Endothelial cell (in vitro differentiated cells): ENCODE measurements around the gene HEBP2. TPM values are rescaled to one million over a fixed set of nuclear protein-coding genes. Genes with fewer than 3 reads are reported as not detected.

Source experiments
- DNase-seq: peaks from one replicate; pipeline ENCODE4 v3.0.0; 2021; ENCODE audit warnings: low spot score
- H3K27ac Mint-ChIP-seq: one replicate; pipeline ENCODE4 v1.8.0; 2021; ENCODE audit warnings: mixed read lengths, inconsistent platforms; ENCODE audit not compliant: unreplicated experiment
- H3K27me3 Mint-ChIP-seq: one replicate; pipeline ENCODE4 v1.8.0; 2021; ENCODE audit warnings: mild to moderate bottlenecking, moderate library complexity, mixed read lengths, inconsistent platforms; ENCODE audit not compliant: unreplicated experiment
- H3K36me3 Mint-ChIP-seq: one replicate; pipeline ENCODE4 v1.8.0; 2021; ENCODE audit warnings: mild to moderate bottlenecking, low read depth, mixed read lengths, inconsistent platforms; ENCODE audit not compliant: unreplicated experiment
- H3K4me1 Mint-ChIP-seq: one replicate; pipeline ENCODE4 v1.8.0; 2021; ENCODE audit warnings: mild to moderate bottlenecking, mixed read lengths, inconsistent platforms; ENCODE audit not compliant: unreplicated experiment
- H3K4me3 Mint-ChIP-seq: one replicate; pipeline ENCODE4 v1.8.0; 2021; ENCODE audit warnings: mild to moderate bottlenecking, mixed read lengths, inconsistent platforms; ENCODE audit not compliant: unreplicated experiment
- H3K9me3 Mint-ChIP-seq: one replicate; pipeline ENCODE4 v1.8.0; 2021; ENCODE audit warnings: mixed read lengths, inconsistent platforms; ENCODE audit not compliant: unreplicated experiment
- CTCF ChIP-seq: fragments of 200-600 bp; sonication (generic); IDR thresholded peaks from one replicate; pipeline ENCODE4 v1.5.0; 2021; ENCODE audit warnings: antibody characterized with exemption; ENCODE audit not compliant: unreplicated experiment
- total RNA-seq: library from RNA; stranded (reverse); fragmentation: NEBNext Ultra II Directional; extraction: Animal tissue kit (Norgen Biotek cat#: 25700); gene quantifications from one replicate; pipeline ENCODE4 v1.2.1, GENCODE V29; 2021; ENCODE audit not compliant: unreplicated experiment

The HEBP2 gene
- total RNA-seq, 1 donor from 2014 or later, result 30.1 TPM

GRCh38 chr6:138371720-138372119 lies 32.3 kb upstream of the HEBP2 start:
- no peak for DNase-seq
- Mint-ChIP-seq H3K4me1 (peaks cover 2% of the 10 kb centered on the region), H3K4me3 (no peak overlapping the region), H3K9me3 (no peaks in the 10 kb centered on the region), H3K27me3 (peaks cover 6% of the 10 kb centered on the region), H3K27ac (no peak overlapping the region), H3K36me3 (no peaks in the 10 kb centered on the region)
- no peak for TF ChIP-seq CTCF

- Mint-ChIP-seq H3K27me3 (peaks cover 5% of the 10 kb centered on the region), H3K4me1 (no peaks in the 10 kb centered on the region), H3K27ac (no peak overlapping the region), H3K4me3 (no peak overlapping the region), H3K36me3 (no peaks in the 10 kb centered on the region), H3K9me3 (no peaks in the 10 kb centered on the region)
- DNase-seq, result no peak
- no peak for TF ChIP-seq CTCF
Observed at GRCh38 chr6:138372711-138373463, 31.1 kb upstream of the HEBP2 start.

GRCh38 chr6:138374230-138374629 lies 29.8 kb upstream of the HEBP2 start:
- no peak for TF ChIP-seq CTCF
- Mint-ChIP-seq H3K27ac (no peak overlapping the region), H3K36me3 (no peaks in the 10 kb centered on the region), H3K27me3 (peaks cover 5% of the 10 kb centered on the region), H3K4me3 (no peak overlapping the region), H3K4me1 (no peaks in the 10 kb centered on the region), H3K9me3 (no peaks in the 10 kb centered on the region)
- DNase-seq, result no peak

GRCh38 chr6:138374815-138375214 lies 29.2 kb upstream of the HEBP2 start:
- DNase-seq, result no peak
- peaks cover 5% of the 10 kb centered on the region for H3K27me3 Mint-ChIP-seq
- no peaks in the 10 kb centered on the region for H3K36me3 Mint-ChIP-seq
- no peak for TF ChIP-seq CTCF
- no peaks in the 10 kb centered on the region for H3K9me3 Mint-ChIP-seq
- H3K4me3 Mint-ChIP-seq, result no peak overlapping the region
- no peak overlapping the region for H3K27ac Mint-ChIP-seq
- no peaks in the 10 kb centered on the region for H3K4me1 Mint-ChIP-seq

- DNase-seq, result no peak
- Mint-ChIP-seq H3K9me3 (no peaks in the 10 kb centered on the region), H3K4me3 (no peak overlapping the region), H3K4me1 (no peaks in the 10 kb centered on the region), H3K36me3 (no peaks in the 10 kb centered on the region), H3K27me3 (peaks cover 3% of the 10 kb centered on the region), H3K27ac (no peak overlapping the region)
- no peak for TF ChIP-seq CTCF
Observed at GRCh38 chr6:138377042-138377441, 27.0 kb upstream of the HEBP2 start.
